ENCODE measurements around the gene VKORC1L1. TPM values are rescaled to one million over a fixed set of nuclear protein-coding genes. Genes with fewer than 3 reads are reported as not detected.

VKORC1L1 gene
- total RNA-seq, 1 experiment from 2014 or later, result 29.4 TPM

- no peak overlapping the region for H2AFZ ChIP-seq (ENCODE audit: low read length)
- no peaks in the 10 kb centered on the region for H4K20me1 ChIP-seq (ENCODE audit: control insufficient read depth, insufficient read depth, insufficient read length)
- TF ChIP-seq, protein P1, sequence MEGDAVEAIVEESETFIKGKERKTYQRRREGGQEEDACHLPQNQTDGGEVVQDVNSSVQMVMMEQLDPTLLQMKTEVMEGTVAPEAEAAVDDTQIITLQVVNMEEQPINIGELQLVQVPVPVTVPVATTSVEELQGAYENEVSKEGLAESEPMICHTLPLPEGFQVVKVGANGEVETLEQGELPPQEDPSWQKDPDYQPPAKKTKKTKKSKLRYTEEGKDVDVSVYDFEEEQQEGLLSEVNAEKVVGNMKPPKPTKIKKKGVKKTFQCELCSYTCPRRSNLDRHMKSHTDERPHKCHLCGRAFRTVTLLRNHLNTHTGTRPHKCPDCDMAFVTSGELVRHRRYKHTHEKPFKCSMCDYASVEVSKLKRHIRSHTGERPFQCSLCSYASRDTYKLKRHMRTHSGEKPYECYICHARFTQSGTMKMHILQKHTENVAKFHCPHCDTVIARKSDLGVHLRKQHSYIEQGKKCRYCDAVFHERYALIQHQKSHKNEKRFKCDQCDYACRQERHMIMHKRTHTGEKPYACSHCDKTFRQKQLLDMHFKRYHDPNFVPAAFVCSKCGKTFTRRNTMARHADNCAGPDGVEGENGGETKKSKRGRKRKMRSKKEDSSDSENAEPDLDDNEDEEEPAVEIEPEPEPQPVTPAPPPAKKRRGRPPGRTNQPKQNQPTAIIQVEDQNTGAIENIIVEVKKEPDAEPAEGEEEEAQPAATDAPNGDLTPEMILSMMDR (conservative IDR thresholded peaks at IDR 0.05), result no peak
- H3K56ac ChIP-seq (ENCODE audit: insufficient read length, low read depth, low read length), result no peak overlapping the region
- H3K4me3 Mint-ChIP-seq, result no peak overlapping the region
- no peak overlapping the region for H3T11ph ChIP-seq (ENCODE audit: low read length)
- H3K9ac ChIP-seq (ENCODE audit: extremely low read depth, insufficient read length, low read length), result no peak overlapping the region
- no peak overlapping the region for H4K5ac ChIP-seq (ENCODE audit: insufficient read length, low read depth, low read length)
- H3K23me2 ChIP-seq (ENCODE audit: insufficient read length, low read depth, low read length, poor library complexity, severe bottlenecking), result no peaks in the 10 kb centered on the region
- H3K4me1 Mint-ChIP-seq, result no peaks in the 10 kb centered on the region; a peak in 1 of 4 replicates
- no peaks in the 10 kb centered on the region for H3K79me1 ChIP-seq (ENCODE audit: insufficient read depth, low read depth, low read length, poor library complexity, severe bottlenecking)
- no CpG with 5 or more reads among the region's 1 CpG for WGBS (ENCODE audit: extremely low coverage, insufficient read length, low lambda C conversion rate)
- no peaks in the 10 kb centered on the region for H3K27me3 ChIP-seq (ENCODE audit: insufficient read depth, low read length)
- no peak overlapping the region; a peak in 2 of 7 replicates for H3K27ac Mint-ChIP-seq
- no peak overlapping the region for H3K18ac ChIP-seq (ENCODE audit: insufficient read length, low read depth, low read length)
- H3K23ac ChIP-seq (ENCODE audit: insufficient read length, low read depth, low read length), result no peak overlapping the region
- no peaks in the 10 kb centered on the region for H3K4me1 ChIP-seq (ENCODE audit: insufficient read depth, low read length)
- H2BK12ac ChIP-seq (ENCODE audit: insufficient read length, low read depth, low read length), result no peak overlapping the region
- H3K4me2 ChIP-seq (ENCODE audit: insufficient read depth, insufficient read length, low read length), result no peak overlapping the region
- no peaks in the 10 kb centered on the region for H3K27me3 Mint-ChIP-seq (ENCODE audit: low read depth)
- H2BK120ac ChIP-seq (ENCODE audit: low read depth, low read length, poor library complexity, severe bottlenecking), result no peak overlapping the region
- H4K91ac ChIP-seq (ENCODE audit: insufficient read length, low read depth, low read length), result no peak overlapping the region
- no peak overlapping the region for H3K4ac ChIP-seq (ENCODE audit: low read depth, low read length)
- H3K9me3 ChIP-seq (ENCODE audit: control insufficient read depth, low read depth, low read length), result no peaks in the 10 kb centered on the region
- no peak overlapping the region for H2BK5ac ChIP-seq (ENCODE audit: insufficient read length, low read length)
- H3K27ac ChIP-seq (ENCODE audit: insufficient read length, low read depth, low read length), result no peak overlapping the region
- no peak overlapping the region for H3K14ac ChIP-seq (ENCODE audit: insufficient read depth, low read length)
- no peak overlapping the region for H2BK15ac ChIP-seq (ENCODE audit: low read depth, low read length)
- no peaks in the 10 kb centered on the region for H3K9me3 Mint-ChIP-seq
- no peak overlapping the region for H2BK20ac ChIP-seq (ENCODE audit: low read depth, low read length, poor library complexity, severe bottlenecking)
- peaks cover 2 to 16% (median 15%) of the 10 kb centered on the region in 3 experiments; a peak in 6 of 7 replicates for H3K36me3 Mint-ChIP-seq (ENCODE audit: insufficient read depth in 1 of 3, low read depth in 3 of 3)
- DNase-seq, result no peak
- H3K79me2 ChIP-seq (ENCODE audit: insufficient read depth, low read length), result no peaks in the 10 kb centered on the region
- no peak overlapping the region for H2AK5ac ChIP-seq (ENCODE audit: insufficient read length, low read length)
- H4K8ac ChIP-seq (replicated peaks; ENCODE audit: insufficient read length, low read depth, low read length), result no peak overlapping the region
These were observed 20.0 kb downstream of the VKORC1L1 start for GRCh38 chr7:65892835-65893234.

Data from H9 (cell line).